ENCODE data around the gene AMPH.

Gene AMPH

DNA sequence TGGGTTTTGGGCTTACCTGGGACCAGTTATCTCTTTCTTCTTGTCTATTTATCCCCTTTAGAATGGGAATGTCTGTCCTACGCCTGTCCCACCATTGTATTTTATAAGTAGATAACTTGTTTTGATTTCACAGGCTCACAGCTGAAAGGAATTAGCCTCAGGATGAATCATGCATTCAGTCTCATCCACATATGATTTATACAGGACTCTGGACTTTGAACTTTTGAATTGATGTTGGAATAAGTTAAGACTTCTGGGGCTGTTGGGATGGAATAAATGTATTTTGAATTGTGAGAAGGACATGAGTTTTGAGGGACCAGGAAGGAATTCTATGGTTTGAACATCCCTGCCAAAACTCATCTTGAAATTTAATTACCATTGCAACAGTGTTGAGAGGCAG lies 112.6 kb downstream of the AMPH start:
- Histone ChIP-seq H3K36me3 (ENCODE audit: control insufficient read depth, insufficient read depth, low read length) (no peaks in the 10 kb centered on the region), H3K27me3 (ENCODE audit: control insufficient read depth, insufficient read depth, low read length) (no peaks in the 10 kb centered on the region), H3K4me3 (ENCODE audit: low read length) (no peak overlapping the region), H3K4me1 (ENCODE audit: control insufficient read depth, insufficient read depth, low read length) (no peaks in the 10 kb centered on the region), H3K9me3 (ENCODE audit: control insufficient read depth, low read length) (no peaks in the 10 kb centered on the region), H3K9ac (ENCODE audit: low read length) (no peak overlapping the region)

DNA sequence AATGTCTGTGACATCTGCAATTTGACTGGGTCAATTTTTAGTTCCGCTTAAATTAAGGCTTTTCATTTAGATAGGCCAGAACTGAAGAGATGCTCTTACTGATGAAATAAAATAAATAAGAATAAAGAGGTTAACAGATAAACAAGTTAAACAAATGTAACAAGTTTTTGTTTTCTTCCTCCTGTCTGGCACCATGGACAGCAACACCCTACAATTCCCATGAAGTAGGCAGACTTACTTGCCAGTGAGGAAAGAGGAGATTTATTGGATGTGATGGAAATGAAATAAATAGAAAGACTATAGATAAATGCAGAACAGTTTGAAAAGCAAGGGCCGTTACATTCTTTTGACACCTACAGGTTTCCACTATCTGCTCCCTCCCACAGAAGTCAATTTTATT lies 118.5 kb downstream of the AMPH start:
- Histone ChIP-seq H3K4me3 (ENCODE audit: low read length) (no peak overlapping the region), H3K27me3 (ENCODE audit: control insufficient read depth, insufficient read depth, low read length) (no peaks in the 10 kb centered on the region), H3K9ac (ENCODE audit: low read length) (no peak overlapping the region), H3K4me1 (ENCODE audit: control insufficient read depth, insufficient read depth, low read length) (no peaks in the 10 kb centered on the region), H3K36me3 (ENCODE audit: control insufficient read depth, insufficient read depth, low read length) (no peaks in the 10 kb centered on the region), H3K9me3 (ENCODE audit: control insufficient read depth, low read length) (no peaks in the 10 kb centered on the region)

DNA sequence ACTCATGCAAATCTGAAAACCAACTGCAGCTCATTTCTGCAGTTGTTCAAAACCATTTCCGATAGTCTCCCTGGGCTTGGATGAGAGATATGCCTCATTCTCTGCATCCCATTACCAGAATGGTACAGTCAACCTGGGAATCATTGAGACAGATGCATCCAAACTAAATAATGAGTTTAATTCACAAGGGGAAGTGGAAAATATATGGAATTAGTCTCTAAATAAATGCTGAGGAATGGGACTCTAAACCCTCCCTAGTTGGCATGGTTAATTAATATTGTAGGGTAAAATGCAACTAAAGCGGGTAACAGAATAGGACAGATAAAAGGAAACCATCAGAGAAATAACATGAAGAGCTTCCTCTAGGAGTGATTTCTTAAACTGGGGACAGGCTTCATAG lies 118.9 kb downstream of the AMPH start:
- no peaks in the 10 kb centered on the region for H3K36me3 ChIP-seq (ENCODE audit: control insufficient read depth, insufficient read depth, low read length)
- H3K9me3 ChIP-seq (ENCODE audit: control insufficient read depth, low read length): no peaks in the 10 kb centered on the region
- no peaks in the 10 kb centered on the region for H3K4me1 ChIP-seq (ENCODE audit: control insufficient read depth, insufficient read depth, low read length)
- no peaks in the 10 kb centered on the region for H3K27me3 ChIP-seq (ENCODE audit: control insufficient read depth, insufficient read depth, low read length)
- no peak overlapping the region for H3K4me3 ChIP-seq (ENCODE audit: low read length)
- no peak overlapping the region for H3K9ac ChIP-seq (ENCODE audit: low read length)

DNA sequence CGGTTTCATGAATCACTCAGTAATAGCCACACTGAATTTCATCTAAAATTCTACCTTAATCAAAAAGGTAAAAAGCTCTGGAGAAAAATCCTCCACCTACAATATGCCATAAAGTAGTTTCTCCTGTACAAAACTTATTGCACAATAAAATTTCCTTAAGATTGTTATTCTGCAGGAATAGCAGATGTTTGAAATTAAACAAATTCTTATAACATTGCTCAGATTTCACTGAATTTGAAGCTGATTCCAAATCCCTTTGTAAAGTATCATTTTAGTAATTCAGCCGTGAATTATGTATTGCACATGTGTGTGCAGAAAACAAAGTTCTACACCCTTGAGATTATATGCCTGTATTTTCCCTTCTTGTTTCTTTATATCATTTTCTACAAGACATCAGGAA lies 123.8 kb downstream of the AMPH start:
- H3K9me3 ChIP-seq (ENCODE audit: control insufficient read depth, low read length): no peaks in the 10 kb centered on the region
- no peak overlapping the region for H3K9ac ChIP-seq (ENCODE audit: low read length)
- H3K36me3 ChIP-seq (ENCODE audit: control insufficient read depth, insufficient read depth, low read length): no peaks in the 10 kb centered on the region
- H3K4me3 ChIP-seq (ENCODE audit: low read length): no peak overlapping the region
- H3K27me3 ChIP-seq (ENCODE audit: control insufficient read depth, insufficient read depth, low read length): no peaks in the 10 kb centered on the region
- H3K4me1 ChIP-seq (ENCODE audit: control insufficient read depth, insufficient read depth, low read length): no peaks in the 10 kb centered on the region

DNA sequence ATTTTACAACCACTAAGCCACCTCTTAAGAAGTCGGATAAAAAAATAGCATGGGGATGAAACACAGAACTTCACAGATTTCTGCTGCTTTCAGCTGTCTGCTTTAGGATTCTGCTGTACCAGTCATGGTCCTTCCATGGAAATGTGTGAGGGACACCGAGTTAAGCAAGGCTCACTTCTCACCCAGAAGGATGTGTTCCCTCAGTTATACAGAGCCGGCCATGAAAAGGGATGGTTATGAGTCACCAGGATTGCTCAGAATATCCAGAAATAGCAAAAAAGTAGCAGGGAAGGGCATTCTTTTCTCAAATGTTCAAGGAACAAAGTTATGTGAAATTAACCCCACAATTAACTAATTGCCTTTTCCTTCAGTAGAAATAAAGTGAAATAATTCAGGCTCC lies 124.4 kb downstream of the AMPH start:
- no peak overlapping the region for H3K9ac ChIP-seq (ENCODE audit: low read length)
- H3K9me3 ChIP-seq (ENCODE audit: control insufficient read depth, low read length): no peaks in the 10 kb centered on the region
- H3K4me1 ChIP-seq (ENCODE audit: control insufficient read depth, insufficient read depth, low read length): no peaks in the 10 kb centered on the region
- no peaks in the 10 kb centered on the region for H3K36me3 ChIP-seq (ENCODE audit: control insufficient read depth, insufficient read depth, low read length)
- H3K27me3 ChIP-seq (ENCODE audit: control insufficient read depth, insufficient read depth, low read length): no peaks in the 10 kb centered on the region
- H3K4me3 ChIP-seq (ENCODE audit: low read length): no peak overlapping the region

DNA sequence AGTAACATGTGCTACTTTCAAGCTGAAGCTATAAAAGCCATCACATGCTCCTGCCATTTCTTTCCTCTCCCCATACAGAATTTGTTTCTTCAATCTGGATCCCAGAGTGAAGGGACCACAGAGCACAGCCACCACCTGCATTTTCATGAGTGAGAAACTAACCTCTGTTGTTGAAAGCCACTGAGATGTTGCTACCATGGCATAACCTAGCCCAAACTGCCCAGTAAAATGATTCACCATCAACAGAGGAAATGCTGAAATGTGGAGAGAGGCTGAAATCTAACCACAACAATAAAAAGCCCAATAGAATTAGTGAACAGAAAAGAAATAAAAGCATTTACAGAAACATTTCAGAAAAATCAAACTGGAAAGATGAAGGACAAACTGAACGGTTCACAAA lies 125.2 kb downstream of the AMPH start:
- H3K9me3 ChIP-seq (ENCODE audit: control insufficient read depth, low read length): no peaks in the 10 kb centered on the region
- no peaks in the 10 kb centered on the region for H3K4me1 ChIP-seq (ENCODE audit: control insufficient read depth, insufficient read depth, low read length)
- H3K27me3 ChIP-seq (ENCODE audit: control insufficient read depth, insufficient read depth, low read length): no peaks in the 10 kb centered on the region
- H3K36me3 ChIP-seq (ENCODE audit: control insufficient read depth, insufficient read depth, low read length): no peaks in the 10 kb centered on the region
- H3K9ac ChIP-seq (ENCODE audit: low read length): no peak overlapping the region
- H3K4me3 ChIP-seq (ENCODE audit: low read length): no peak overlapping the region

DNA sequence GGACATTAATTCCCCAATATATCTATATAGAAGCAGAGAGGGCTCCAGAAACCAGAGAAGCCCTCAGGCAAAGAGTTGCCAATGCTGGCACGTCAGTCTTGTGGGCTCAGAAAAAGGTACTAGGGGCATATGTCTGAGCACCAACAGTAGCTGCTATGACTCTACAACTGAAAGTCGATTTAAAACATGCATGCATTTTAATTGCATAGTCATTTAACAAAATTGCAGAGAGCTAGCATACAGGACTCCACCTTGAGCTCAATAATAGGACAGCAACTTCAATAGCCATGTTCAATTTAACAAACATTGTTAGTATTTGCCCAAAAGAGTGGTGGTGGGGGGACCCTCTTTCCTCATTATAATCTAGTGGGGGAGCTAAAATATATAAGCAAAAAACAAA lies 126.5 kb downstream of the AMPH start:
- H3K4me3 ChIP-seq (ENCODE audit: low read length): no peak overlapping the region
- no peaks in the 10 kb centered on the region for H3K4me1 ChIP-seq (ENCODE audit: control insufficient read depth, insufficient read depth, low read length)
- no peaks in the 10 kb centered on the region for H3K27me3 ChIP-seq (ENCODE audit: control insufficient read depth, insufficient read depth, low read length)
- no peaks in the 10 kb centered on the region for H3K36me3 ChIP-seq (ENCODE audit: control insufficient read depth, insufficient read depth, low read length)
- H3K9me3 ChIP-seq (ENCODE audit: control insufficient read depth, low read length): no peaks in the 10 kb centered on the region
- H3K9ac ChIP-seq (ENCODE audit: low read length): no peak overlapping the region

DNA sequence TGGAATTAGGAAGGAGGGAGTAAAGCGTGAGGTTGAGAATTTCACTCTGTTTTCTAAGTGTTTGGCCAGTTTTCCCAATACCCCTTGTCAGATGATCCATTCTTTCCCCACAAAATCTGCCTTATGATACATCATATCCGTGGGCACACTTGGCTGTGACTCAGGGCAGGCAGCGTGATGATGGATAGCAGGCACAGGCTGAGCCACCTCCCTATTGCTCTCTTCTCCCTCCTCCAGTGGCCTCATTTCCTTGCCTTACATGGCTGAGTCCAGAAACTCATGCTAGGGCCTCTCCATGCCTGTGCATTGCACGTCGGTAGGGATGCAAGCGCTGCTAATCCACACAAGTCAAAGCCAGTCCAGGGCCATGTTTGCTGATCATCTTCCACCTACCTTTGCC lies 128.3 kb downstream of the AMPH start:
- Histone ChIP-seq H3K36me3 (ENCODE audit: control insufficient read depth, insufficient read depth, low read length) (no peaks in the 10 kb centered on the region), H3K9me3 (ENCODE audit: control insufficient read depth, low read length) (no peaks in the 10 kb centered on the region), H3K27me3 (ENCODE audit: control insufficient read depth, insufficient read depth, low read length) (no peaks in the 10 kb centered on the region), H3K9ac (ENCODE audit: low read length) (no peak overlapping the region), H3K4me1 (ENCODE audit: control insufficient read depth, insufficient read depth, low read length) (no peaks in the 10 kb centered on the region), H3K4me3 (ENCODE audit: low read length) (no peak overlapping the region)

DNA sequence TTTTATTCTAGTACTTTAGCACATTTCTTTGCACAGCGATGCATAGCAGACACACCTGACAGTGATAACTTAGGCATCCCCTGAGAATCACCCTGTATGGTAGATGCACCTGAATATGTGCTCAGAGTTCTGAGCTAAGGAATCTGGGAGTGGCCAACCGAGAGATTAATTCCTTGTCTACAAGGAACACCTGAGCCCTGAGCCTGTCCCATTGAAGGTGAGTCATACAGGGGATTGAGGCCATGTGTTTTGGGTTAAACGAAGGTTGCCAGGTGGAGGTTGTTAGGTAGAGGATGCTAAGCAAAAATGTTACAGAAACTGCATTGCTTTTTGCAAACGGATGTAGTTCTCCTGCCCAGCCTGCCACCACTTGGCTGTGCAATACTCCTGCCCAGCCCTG lies 128.9 kb downstream of the AMPH start:
- Histone ChIP-seq H3K4me1 (ENCODE audit: control insufficient read depth, insufficient read depth, low read length) (no peaks in the 10 kb centered on the region), H3K9me3 (ENCODE audit: control insufficient read depth, low read length) (no peaks in the 10 kb centered on the region), H3K4me3 (ENCODE audit: low read length) (no peak overlapping the region), H3K27me3 (ENCODE audit: control insufficient read depth, insufficient read depth, low read length) (no peaks in the 10 kb centered on the region), H3K36me3 (ENCODE audit: control insufficient read depth, insufficient read depth, low read length) (no peaks in the 10 kb centered on the region), H3K9ac (ENCODE audit: low read length) (no peak overlapping the region)

DNA sequence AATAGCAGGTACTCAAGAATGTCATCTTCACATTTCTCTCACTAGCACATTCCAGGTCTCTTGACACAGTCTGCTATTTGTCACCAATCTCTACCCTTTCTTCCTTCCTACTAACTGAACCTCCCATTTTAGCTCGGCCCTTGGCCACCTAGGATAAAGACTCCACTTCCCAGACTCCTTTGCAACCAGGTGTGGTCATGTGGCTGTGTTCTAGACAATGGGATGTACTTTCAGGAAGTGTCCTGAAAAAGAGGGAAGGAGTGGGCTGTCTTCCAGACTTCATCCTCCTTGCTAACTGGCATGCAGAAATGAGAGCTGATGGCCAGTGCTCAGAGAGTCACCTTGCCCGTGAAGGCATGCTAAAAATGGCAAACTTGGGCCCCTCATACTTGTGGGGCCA lies 139.2 kb downstream of the AMPH start:
- H3K4me1 ChIP-seq (ENCODE audit: control insufficient read depth, insufficient read depth, low read length): no peaks in the 10 kb centered on the region
- H3K9ac ChIP-seq (ENCODE audit: low read length): no peak overlapping the region
- H3K27me3 ChIP-seq (ENCODE audit: control insufficient read depth, insufficient read depth, low read length): no peaks in the 10 kb centered on the region
- H3K9me3 ChIP-seq (ENCODE audit: control insufficient read depth, low read length): no peaks in the 10 kb centered on the region
- no peak overlapping the region for H3K4me3 ChIP-seq (ENCODE audit: low read length)
- H3K36me3 ChIP-seq (ENCODE audit: control insufficient read depth, insufficient read depth, low read length): no peaks in the 10 kb centered on the region

DNA sequence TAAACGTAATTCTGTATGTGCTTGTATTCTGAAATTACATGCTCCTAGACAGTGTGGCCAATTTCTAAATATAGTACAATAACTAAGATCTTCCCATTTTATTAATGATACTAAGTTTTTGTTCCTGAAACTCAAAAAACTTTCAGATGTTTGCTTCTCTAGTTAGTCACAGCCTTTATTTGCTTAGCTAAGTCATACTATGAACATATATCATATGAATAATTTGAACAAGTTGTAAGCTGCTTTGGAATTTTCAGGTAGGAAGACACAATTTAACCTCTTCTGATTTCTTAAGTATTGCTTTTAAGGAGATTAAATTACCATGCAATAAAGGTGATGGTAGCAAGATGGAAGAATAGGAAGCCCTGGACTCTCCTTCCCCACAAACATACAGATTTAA lies 148.7 kb downstream of the AMPH start:
- Histone ChIP-seq H3K4me3 (ENCODE audit: low read length) (no peak overlapping the region), H3K4me1 (ENCODE audit: control insufficient read depth, insufficient read depth, low read length) (no peaks in the 10 kb centered on the region), H3K9me3 (ENCODE audit: control insufficient read depth, low read length) (no peaks in the 10 kb centered on the region), H3K36me3 (ENCODE audit: control insufficient read depth, insufficient read depth, low read length) (no peaks in the 10 kb centered on the region), H3K9ac (ENCODE audit: low read length) (no peak overlapping the region), H3K27me3 (ENCODE audit: control insufficient read depth, insufficient read depth, low read length) (no peaks in the 10 kb centered on the region)

DNA sequence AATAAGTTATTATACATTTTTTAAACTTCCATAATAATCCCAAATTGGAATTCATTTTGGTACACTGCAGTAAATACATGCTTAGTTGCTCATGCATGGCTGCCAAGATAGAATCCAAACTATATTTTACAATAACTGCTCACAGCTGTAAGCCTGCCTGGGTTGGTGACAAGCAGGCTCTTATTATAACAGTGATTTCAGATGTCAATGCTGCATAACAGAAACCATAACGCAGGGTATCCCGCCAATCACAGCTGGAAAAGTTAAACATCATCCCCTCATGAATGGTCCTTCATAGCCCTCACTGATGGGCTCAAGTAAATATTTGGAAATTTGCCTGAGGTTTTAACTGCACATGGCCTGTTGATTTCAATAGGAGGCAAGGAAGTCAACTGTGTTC lies 149.8 kb downstream of the AMPH start:
- H3K9ac ChIP-seq (ENCODE audit: low read length): no peak overlapping the region
- no peaks in the 10 kb centered on the region for H3K4me1 ChIP-seq (ENCODE audit: control insufficient read depth, insufficient read depth, low read length)
- no peaks in the 10 kb centered on the region for H3K9me3 ChIP-seq (ENCODE audit: control insufficient read depth, low read length)
- no peaks in the 10 kb centered on the region for H3K27me3 ChIP-seq (ENCODE audit: control insufficient read depth, insufficient read depth, low read length)
- H3K4me3 ChIP-seq (ENCODE audit: low read length): no peak overlapping the region
- no peaks in the 10 kb centered on the region for H3K36me3 ChIP-seq (ENCODE audit: control insufficient read depth, insufficient read depth, low read length)

DNA sequence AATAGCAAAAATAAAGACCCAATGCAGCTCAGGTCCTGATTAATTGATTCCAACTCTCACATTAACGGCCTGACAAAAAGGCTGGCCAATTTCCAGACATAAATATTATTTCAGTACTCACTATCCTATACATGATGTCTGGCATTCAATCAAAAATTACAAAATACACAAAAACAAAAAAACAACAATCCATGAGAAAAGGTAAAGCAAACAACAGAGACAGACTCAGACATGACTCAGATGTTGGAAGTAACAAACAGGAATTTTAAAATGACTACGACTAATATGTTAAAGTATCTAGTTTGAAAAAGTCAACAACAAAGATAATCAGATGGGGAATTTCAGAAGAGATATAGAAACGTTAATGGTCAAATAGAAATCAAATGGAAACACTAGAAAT lies 152.8 kb downstream of the AMPH start:
- no peaks in the 10 kb centered on the region for H3K9me3 ChIP-seq (ENCODE audit: control insufficient read depth, low read length)
- H3K36me3 ChIP-seq (ENCODE audit: control insufficient read depth, insufficient read depth, low read length): no peaks in the 10 kb centered on the region
- H3K9ac ChIP-seq (ENCODE audit: low read length): no peak overlapping the region
- no peaks in the 10 kb centered on the region for H3K27me3 ChIP-seq (ENCODE audit: control insufficient read depth, insufficient read depth, low read length)
- H3K4me1 ChIP-seq (ENCODE audit: control insufficient read depth, insufficient read depth, low read length): no peaks in the 10 kb centered on the region
- H3K4me3 ChIP-seq (ENCODE audit: low read length): no peak overlapping the region
